ENCODE measurements around the gene KCNJ8.

DNA sequence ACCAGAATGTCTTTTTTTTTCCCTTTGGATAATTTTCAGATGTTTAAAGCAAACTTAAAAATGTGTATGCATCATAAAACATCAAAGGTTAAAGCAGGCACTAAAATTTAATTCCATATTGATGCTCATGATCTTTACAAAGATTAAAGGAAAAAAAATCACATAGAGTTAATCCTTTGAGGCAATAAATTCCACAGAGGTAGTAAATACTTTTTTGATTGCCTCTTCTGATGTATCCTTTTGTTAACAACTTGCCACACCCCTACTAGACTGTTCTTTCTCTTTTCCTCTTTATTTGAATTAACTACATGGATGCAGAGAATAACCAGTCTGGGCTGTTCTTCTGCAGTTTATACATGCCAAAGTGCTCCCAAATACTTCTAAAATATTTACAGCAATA is 45.2 kb upstream of the KCNJ8 start:
- TF ChIP-seq RAD21 (conservative IDR thresholded peaks at IDR 0.05 in 1 of 2, IDR thresholded peaks at IDR 0.05 in 1 of 2) (no peak), GATA3 (IDR thresholded peaks at IDR 0.05; ENCODE audit: borderline replicate concordance) (no peak), RNF2 (IDR thresholded peaks at IDR 0.05; ENCODE audit: borderline replicate concordance, low read depth) (no peak), KDM1A (IDR thresholded peaks at IDR 0.05; ENCODE audit: low read depth) (no peak)
- TF ChIP-seq, protein P1, sequence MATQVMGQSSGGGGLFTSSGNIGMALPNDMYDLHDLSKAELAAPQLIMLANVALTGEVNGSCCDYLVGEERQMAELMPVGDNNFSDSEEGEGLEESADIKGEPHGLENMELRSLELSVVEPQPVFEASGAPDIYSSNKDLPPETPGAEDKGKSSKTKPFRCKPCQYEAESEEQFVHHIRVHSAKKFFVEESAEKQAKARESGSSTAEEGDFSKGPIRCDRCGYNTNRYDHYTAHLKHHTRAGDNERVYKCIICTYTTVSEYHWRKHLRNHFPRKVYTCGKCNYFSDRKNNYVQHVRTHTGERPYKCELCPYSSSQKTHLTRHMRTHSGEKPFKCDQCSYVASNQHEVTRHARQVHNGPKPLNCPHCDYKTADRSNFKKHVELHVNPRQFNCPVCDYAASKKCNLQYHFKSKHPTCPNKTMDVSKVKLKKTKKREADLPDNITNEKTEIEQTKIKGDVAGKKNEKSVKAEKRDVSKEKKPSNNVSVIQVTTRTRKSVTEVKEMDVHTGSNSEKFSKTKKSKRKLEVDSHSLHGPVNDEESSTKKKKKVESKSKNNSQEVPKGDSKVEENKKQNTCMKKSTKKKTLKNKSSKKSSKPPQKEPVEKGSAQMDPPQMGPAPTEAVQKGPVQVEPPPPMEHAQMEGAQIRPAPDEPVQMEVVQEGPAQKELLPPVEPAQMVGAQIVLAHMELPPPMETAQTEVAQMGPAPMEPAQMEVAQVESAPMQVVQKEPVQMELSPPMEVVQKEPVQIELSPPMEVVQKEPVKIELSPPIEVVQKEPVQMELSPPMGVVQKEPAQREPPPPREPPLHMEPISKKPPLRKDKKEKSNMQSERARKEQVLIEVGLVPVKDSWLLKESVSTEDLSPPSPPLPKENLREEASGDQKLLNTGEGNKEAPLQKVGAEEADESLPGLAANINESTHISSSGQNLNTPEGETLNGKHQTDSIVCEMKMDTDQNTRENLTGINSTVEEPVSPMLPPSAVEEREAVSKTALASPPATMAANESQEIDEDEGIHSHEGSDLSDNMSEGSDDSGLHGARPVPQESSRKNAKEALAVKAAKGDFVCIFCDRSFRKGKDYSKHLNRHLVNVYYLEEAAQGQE (IDR thresholded peaks at IDR 0.05), result no peak
- TF ChIP-seq, protein P2, sequence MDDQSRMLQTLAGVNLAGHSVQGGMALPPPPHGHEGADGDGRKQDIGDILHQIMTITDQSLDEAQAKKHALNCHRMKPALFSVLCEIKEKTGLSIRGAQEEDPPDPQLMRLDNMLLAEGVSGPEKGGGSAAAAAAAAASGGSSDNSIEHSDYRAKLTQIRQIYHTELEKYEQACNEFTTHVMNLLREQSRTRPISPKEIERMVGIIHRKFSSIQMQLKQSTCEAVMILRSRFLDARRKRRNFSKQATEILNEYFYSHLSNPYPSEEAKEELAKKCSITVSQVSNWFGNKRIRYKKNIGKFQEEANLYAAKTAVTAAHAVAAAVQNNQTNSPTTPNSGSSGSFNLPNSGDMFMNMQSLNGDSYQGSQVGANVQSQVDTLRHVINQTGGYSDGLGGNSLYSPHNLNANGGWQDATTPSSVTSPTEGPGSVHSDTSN (IDR thresholded peaks at IDR 0.05), result no peak
- TF ChIP-seq, protein P3, sequence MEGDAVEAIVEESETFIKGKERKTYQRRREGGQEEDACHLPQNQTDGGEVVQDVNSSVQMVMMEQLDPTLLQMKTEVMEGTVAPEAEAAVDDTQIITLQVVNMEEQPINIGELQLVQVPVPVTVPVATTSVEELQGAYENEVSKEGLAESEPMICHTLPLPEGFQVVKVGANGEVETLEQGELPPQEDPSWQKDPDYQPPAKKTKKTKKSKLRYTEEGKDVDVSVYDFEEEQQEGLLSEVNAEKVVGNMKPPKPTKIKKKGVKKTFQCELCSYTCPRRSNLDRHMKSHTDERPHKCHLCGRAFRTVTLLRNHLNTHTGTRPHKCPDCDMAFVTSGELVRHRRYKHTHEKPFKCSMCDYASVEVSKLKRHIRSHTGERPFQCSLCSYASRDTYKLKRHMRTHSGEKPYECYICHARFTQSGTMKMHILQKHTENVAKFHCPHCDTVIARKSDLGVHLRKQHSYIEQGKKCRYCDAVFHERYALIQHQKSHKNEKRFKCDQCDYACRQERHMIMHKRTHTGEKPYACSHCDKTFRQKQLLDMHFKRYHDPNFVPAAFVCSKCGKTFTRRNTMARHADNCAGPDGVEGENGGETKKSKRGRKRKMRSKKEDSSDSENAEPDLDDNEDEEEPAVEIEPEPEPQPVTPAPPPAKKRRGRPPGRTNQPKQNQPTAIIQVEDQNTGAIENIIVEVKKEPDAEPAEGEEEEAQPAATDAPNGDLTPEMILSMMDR (IDR thresholded peaks at IDR 0.05), result no peak

Measured in A549 (cell line).